HuH-7 (cell line): ENCODE results near the gene PARM1.
A peak's percentile ranks its signal among the peaks of the same experiment; 100 is the strongest.

Experiments used
- DNase-seq: peaks from one replicate; pipeline ENCODE4 v3.0.0; 2011; ENCODE audit warnings: low spot score

PARM1 gene

GRCh38 chr4:75087416-75087815 lies 154.5 kb downstream of the PARM1 start:
- DNase-seq: no peak

- DNase-seq: no peak
Measured at GRCh38 chr4:75087865-75088264, 154.9 kb downstream of the PARM1 start.

DNA sequence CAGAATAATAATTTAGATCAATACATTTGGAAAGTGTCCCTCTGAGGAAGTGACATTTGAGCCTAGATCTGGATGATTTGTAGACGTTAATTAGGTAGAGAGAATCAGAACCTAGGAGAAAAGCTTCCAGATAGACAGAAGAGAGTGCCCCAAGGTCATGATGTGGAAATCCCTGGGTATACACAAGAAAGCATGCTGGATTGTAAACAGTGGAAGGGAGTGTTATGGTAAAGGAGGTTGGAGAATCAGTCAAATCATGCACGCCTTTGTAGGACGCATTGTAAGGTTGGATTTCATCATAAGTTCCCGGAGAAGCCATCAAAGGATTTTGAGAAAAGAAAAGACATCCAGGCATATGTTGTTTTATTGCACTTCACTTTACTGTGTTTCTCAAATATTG lies 156.3 kb downstream of the PARM1 start:
- peak; percentile 9 for DNase-seq

GRCh38 chr4:75099321-75099720 lies 166.4 kb downstream of the PARM1 start:
- no peak for DNase-seq
